SH-SY5Y (cell line): ENCODE data around the gene BDH1.

Experiments used
- GATA2 ChIP-seq: IDR thresholded peaks from 2 replicates; pipeline ENCODE4 v1.6.1; 2011; ENCODE audit warnings: mild to moderate bottlenecking, low read depth, low read length
- GATA3 ChIP-seq: IDR thresholded peaks from 2 replicates; pipeline ENCODE4 v1.6.1; 2011; ENCODE audit warnings: low read depth, mild to moderate bottlenecking, low read length, moderate library complexity

BDH1 gene

GRCh38 chr3:197559651-197560050 lies 3.9 kb upstream of the BDH1 start:
- TF ChIP-seq GATA2 (no peak), GATA3 (no peak)

- peak; percentile 29; the same call in 1 of the 2 replicates for TF ChIP-seq GATA2
- no peak for TF ChIP-seq GATA3
These were observed 1.0 kb downstream of the BDH1 start for GRCh38 chr3:197554562-197555280.

DNA sequence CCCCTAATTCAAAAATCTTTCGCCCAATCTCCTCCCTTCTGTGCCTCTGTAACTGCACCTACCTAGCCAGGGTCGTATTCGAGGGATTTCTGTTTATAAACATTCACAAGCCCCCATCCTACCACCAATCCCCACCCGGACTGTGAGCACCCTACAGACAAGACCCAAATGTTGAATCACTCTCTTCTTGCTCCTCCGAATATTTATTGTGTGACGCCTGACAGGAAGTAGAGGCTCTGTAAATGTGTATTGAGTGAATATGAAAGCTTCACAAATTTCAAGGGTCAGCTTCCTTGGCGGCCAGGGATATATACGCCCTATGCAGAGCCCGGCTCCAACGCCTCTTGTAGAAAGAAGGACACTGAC lies 1.6 kb downstream of the BDH1 start:
- TF ChIP-seq GATA2: no peak
- no peak for TF ChIP-seq GATA3

GRCh38 chr3:197552198-197552597 lies 3.6 kb downstream of the BDH1 start:
- TF ChIP-seq GATA3: no peak
- TF ChIP-seq GATA2: no peak

DNA sequence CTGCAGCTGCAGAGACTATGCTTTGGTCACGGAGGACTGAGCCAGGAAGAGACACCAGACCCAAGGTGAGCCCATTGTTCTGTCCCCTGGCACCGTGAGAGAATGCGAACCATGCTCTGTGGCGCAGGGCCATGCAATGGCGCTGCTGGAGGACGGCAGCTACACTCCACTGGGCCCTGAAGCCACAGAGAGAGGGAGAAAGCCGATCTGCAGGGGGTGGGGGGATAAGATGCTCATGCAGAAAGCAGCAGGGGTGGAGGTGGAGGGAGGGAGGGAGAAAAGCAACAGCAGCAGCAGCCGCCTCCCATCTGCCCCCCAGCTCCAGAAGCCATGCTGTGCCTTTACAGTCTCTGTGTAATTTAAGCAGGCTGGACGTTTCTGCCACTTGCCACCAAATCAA lies 5.3 kb downstream of the BDH1 start:
- TF ChIP-seq GATA2 (no peak), GATA3 (no peak)

DNA sequence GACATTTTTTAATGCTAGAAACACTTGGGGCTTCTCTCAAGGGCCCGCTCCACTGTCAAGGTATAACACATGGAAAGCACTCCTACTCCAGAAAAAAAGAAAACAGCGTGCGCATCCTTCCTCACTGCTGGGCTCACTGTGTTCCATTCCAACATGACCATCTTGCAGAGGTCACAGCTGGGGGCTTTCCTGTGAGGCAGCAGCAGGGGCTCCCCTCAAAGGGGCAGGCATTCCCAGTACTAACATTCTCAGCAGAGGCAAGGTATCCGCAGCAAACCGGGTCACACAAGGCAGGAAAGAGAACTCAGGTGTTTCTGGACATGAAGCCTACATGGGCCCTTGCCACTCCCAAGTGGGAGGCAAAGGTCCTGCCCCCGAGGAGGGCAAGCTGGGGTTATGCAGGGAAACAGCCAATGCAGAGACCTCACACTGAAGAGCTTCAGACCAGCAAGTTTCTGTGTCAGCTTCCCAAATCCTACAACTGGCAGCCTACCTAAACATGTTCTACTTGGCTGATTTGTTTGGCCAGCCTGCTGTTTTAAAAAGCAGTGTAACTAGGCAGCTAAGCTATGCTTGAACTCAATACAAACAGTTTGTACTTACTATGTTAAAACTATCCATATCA lies 6.4 kb downstream of the BDH1 start:
- no peak for TF ChIP-seq GATA2
- TF ChIP-seq GATA3: no peak

- TF ChIP-seq GATA3: no peak
- TF ChIP-seq GATA2: no peak
These were observed 8.3 kb downstream of the BDH1 start for GRCh38 chr3:197547306-197548011.

- TF ChIP-seq GATA3 (no peak), GATA2 (no peak)
These were observed 9.3 kb downstream of the BDH1 start for GRCh38 chr3:197546307-197547085.

GRCh38 chr3:197545571-197545970 lies 10.2 kb downstream of the BDH1 start:
- no peak for TF ChIP-seq GATA2
- no peak for TF ChIP-seq GATA3

- TF ChIP-seq GATA2: no peak
- TF ChIP-seq GATA3: no peak
These were observed 10.7 kb downstream of the BDH1 start for GRCh38 chr3:197545101-197545500.

GRCh38 chr3:197542741-197543454 lies 12.9 kb downstream of the BDH1 start:
- TF ChIP-seq GATA3: no peak
- TF ChIP-seq GATA2: no peak

DNA sequence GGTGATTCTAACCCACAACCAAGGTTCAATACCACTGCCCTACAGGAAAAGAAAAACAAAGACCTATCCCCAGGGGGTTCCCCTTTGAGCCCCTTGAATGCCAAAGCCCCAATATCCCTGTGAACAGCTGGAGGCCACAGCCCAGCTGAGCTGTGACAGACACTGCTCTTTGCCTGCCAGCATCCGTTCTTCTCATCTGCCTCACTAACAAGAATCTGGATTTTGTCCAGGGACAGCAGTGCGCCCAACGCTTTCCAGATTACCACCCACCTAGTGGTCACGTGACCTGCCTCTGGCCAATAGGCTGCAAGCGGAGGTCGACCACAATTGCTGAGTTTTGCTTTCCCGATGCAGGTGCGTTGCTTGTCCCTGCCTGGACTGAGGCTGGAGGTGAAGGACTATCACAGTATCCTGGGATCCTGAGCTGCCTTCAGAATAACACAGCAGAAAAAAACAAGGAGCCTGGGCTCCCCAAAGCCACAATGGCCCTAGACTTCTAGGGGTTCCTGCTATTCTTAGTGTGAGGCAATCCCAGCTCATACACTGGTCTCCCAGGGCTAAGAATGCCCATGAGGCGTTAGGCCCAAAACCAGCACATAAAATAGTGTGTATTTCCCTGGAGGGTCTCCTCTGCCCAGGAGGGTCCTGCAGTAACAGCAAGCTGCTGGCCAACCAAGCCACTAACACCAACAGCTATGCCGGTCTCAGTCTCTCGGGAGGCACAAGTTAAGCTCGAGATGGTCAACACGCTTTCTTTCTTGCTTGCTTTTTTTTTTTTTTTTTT lies 13.8 kb downstream of the BDH1 start:
- TF ChIP-seq GATA3 (no peak), GATA2 (no peak)

- TF ChIP-seq GATA3 (no peak), GATA2 (no peak)
These were observed 14.8 kb downstream of the BDH1 start for GRCh38 chr3:197540961-197541377.
